HL-60 (cell line): ENCODE results near the gene C5AR2.

ENCODE experiments used
- DNase-seq, 2 experiments: peaks; one replicate each; pipeline ENCODE4 v3.0.0-alpha.2; 2010 to 2020; ENCODE audit warnings: low read depth in 1 of 2, low spot score in 1 of 2
- H3K27ac ChIP-seq: fragments of 250-450 bp; sonication (Bioruptor Pico); replicated peaks from 2 replicates; pipeline ENCODE4 v1.5.1; 2020; ENCODE audit warnings: mild to moderate bottlenecking, moderate library complexity
- H3K27me3 ChIP-seq: fragments of 250-450 bp; sonication (Bioruptor Pico); 2 replicates; pipeline ENCODE4 v1.5.1; 2021; ENCODE audit warnings: mild to moderate bottlenecking, moderate library complexity; ENCODE audit not compliant: insufficient read depth, poor library complexity, severe bottlenecking
- H3K4me3 ChIP-seq: replicated peaks from 2 replicates; pipeline ENCODE4 v1.5.1; 2011; ENCODE audit warnings: mild to moderate bottlenecking, control low read depth, low read length; ENCODE audit not compliant: insufficient read depth
- GABPA ChIP-seq: IDR thresholded peaks from 2 replicates; pipeline ENCODE4 v1.6.1; 2012; ENCODE audit warnings: low read depth
- POLR2AphosphoS5 ChIP-seq: IDR thresholded peaks from 2 replicates; pipeline ENCODE4 v1.6.1; 2012; ENCODE audit warnings: low read depth
- REST ChIP-seq: IDR thresholded peaks from 2 replicates; pipeline ENCODE4 v1.6.1; 2012; ENCODE audit warnings: low read depth; ENCODE audit not compliant: insufficient replicate concordance
- SPI1 ChIP-seq: IDR thresholded peaks from 2 replicates; pipeline ENCODE4 v1.6.1; 2012; ENCODE audit warnings: low read depth, mild to moderate bottlenecking, borderline replicate concordance
- TF ChIP-seq, protein P1 (sequence below): IDR thresholded peaks from one replicate; pipeline ENCODE4 v1.5.1; 2011; ENCODE audit warnings: low read length, control low read depth, inconsistent platforms; ENCODE audit not compliant: insufficient read depth

The C5AR2 gene

DNA sequence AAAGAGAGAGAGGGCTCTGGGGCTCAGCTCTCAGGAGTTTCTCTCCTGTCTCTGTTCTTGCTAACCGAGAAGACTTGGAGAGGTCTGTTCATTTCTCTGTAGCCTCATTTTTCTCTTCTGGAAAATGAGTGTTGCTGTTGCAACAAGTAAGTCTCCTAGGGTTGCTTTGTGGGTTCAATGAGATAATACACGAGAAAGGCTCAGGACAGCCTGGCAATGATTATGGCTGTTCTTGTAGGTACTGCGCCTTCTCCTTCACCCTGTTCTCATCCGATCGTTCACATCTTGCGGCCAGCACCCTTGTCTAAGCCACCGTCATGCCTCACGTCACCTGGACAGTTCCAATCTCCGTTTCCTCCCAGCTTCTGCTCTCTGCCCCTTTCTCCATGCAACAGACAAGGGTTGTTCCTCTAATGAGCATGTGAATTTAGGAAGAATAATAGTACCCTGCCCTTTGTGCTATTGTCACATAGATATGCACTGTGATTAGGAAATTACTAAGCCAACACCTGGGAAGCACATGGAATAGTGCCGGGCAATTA lies 18.1 kb upstream of the C5AR2 start:
- no peak overlapping the region for H3K4me3 ChIP-seq
- no peaks in the 10 kb centered on the region for H3K27me3 ChIP-seq
- TF ChIP-seq REST (no peak), GABPA (no peak), SPI1 (no peak), POLR2AphosphoS5 (no peak)
- TF ChIP-seq, protein P1, sequence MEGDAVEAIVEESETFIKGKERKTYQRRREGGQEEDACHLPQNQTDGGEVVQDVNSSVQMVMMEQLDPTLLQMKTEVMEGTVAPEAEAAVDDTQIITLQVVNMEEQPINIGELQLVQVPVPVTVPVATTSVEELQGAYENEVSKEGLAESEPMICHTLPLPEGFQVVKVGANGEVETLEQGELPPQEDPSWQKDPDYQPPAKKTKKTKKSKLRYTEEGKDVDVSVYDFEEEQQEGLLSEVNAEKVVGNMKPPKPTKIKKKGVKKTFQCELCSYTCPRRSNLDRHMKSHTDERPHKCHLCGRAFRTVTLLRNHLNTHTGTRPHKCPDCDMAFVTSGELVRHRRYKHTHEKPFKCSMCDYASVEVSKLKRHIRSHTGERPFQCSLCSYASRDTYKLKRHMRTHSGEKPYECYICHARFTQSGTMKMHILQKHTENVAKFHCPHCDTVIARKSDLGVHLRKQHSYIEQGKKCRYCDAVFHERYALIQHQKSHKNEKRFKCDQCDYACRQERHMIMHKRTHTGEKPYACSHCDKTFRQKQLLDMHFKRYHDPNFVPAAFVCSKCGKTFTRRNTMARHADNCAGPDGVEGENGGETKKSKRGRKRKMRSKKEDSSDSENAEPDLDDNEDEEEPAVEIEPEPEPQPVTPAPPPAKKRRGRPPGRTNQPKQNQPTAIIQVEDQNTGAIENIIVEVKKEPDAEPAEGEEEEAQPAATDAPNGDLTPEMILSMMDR: no peak
- DNase-seq: no peak
- H3K27ac ChIP-seq: no peak overlapping the region

DNA sequence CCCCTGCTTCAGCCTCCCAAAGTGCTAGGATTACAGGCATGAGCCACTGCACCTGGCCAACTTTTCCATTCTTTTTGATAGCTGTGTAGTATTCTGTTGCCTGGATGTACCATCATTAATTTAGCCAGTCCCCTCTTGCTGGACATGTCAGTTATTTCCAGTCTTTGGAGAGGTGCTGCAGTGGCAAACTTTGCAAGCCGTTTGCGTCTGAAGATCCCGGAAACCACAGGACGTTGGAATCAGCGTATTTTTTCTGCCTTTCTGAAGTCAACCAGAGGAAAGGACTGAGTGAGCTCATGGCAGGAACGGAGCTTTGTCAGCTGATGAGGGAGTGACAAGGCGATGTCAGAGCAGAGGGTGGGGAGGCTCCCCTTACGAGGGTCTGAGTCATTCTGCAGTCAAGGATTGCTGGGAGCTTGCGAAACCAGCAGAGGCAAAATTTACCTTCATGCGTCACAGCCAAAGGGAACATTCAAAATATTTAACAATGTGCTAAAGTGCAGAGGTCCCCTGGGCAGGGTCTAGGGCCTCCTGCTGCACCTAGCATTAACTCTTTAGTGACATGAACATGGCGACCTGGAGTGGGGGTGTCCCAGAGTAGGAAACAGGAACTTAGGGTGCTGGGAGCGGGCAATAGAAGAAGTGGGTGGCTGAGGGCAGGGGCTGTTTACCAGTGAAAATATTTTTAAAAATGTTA lies 16.7 kb upstream of the C5AR2 start:
- H3K27ac ChIP-seq: peak overlapping the region; percentile 49
- DNase-seq: peak; percentile 90 to 95
- TF ChIP-seq REST (no peak), SPI1 (peak; percentile 50; the same call in 1 of the 2 replicates), POLR2AphosphoS5 (peak; percentile 69; the same call in 1 of the 2 replicates), GABPA (no peak)
- TF ChIP-seq, protein P1: no peak
- H3K27me3 ChIP-seq: no peaks in the 10 kb centered on the region
- no peak overlapping the region for H3K4me3 ChIP-seq

DNA sequence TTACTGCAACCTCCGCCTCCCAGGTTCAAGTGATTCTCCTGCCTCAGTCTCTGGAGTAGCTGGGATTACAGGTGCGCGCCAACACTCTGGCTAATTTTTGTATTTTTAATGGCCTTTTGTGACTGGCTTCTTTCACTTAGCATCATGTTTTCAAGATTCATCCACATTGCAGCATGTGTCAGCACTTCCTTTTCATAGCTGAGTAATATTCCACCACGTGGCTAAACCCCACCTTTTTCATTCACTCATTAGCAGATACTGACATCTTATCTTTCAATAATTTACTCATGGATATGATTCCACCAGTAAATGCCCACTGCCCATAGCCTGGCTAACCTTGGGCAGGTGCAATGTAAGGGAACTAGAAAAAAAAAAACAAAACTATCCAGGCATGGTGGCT lies 15.5 kb upstream of the C5AR2 start:
- Histone ChIP-seq H3K4me3 (no peak overlapping the region), H3K27me3 (no peaks in the 10 kb centered on the region), H3K27ac (no peak overlapping the region)
- no peak for TF ChIP-seq SPI1
- no peak for TF ChIP-seq REST
- TF ChIP-seq, protein P1: no peak
- TF ChIP-seq GABPA: no peak
- TF ChIP-seq POLR2AphosphoS5: no peak
- DNase-seq: no peak
